CD4-positive, alpha-beta T cell treated with Interleukin-6 at 100 ng/mL for 8 hours (primary cell): ENCODE measurements around the gene ADARB2.
"Not testable (repeated sequence)": the region's sequence is repeated elsewhere in the genome, so short reads cannot be mapped to it uniquely, and the experiment has no call there.

Experiments used
- DNase-seq: peaks from one replicate; pipeline ENCODE4 v3.0.0-alpha.2; 2020; ENCODE audit warnings: mixed read lengths, low spot score

Gene ADARB2

DNA sequence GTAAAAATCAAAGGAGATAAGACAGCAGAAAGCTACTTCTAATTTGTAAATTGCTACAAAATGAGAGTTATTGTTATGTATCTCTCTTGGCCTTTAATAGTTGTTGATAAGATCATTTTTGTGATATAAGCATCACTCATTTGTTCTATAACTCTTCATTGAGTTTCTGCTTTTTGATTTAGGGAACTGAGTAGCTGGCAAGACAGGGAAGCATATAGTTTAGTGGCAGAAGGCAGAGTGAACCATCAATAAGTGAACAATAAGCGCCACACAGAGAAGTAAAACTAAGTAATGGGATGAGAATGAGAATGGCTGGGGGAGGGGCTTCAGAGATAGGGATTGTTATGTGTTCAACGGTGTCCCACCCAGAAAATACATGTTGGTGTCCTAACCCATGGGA, 245.4 kb downstream of the ADARB2 start:
- no peak for DNase-seq

DNA sequence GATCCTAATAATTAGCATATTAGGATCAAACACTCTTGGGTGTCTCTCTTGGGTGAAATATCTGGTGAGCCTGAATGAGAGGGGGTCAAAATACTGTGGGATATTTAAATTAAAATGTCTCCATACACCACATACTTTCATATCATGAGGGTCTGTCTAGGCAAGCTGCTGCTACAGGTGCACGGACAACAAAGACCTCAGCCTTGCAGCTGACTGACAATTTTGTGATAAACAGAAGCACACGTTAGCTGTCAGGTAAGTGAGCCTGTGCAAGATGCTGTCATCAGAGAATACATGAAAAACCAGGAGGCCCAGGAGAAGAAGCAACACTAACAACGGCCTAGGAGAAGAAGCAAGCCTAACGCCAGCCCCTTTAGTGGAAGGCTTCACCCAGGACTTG, 247.5 kb downstream of the ADARB2 start:
- DNase-seq, result no peak

DNA sequence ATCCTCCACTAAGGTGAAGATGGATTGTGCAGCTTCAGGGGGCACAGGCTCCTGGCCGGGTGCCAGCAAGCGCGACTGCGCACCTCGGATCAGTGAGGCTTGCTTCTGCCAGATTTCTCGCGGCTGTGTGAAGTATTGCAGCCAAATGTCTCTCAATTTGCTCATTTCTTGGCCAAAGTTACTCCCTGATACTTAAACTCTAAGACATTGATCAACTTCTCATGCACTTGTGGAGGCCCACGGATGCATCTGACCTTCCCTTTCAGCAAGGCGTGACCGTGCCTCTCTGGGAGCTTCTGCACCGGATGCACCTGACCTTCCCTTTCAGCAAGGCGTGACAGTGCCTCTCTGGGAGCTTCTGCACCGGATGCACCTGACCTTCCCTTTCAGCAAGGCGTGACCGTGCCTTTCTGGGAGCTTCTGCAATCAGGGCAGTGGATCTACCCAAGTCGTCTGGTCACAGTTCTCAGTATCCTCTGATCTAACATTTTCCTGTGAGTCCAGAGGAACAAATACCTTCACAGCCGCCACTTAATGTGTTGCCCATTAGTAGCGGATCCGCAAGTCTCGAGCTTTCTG, 248.3 kb downstream of the ADARB2 start:
- no peak for DNase-seq

DNA sequence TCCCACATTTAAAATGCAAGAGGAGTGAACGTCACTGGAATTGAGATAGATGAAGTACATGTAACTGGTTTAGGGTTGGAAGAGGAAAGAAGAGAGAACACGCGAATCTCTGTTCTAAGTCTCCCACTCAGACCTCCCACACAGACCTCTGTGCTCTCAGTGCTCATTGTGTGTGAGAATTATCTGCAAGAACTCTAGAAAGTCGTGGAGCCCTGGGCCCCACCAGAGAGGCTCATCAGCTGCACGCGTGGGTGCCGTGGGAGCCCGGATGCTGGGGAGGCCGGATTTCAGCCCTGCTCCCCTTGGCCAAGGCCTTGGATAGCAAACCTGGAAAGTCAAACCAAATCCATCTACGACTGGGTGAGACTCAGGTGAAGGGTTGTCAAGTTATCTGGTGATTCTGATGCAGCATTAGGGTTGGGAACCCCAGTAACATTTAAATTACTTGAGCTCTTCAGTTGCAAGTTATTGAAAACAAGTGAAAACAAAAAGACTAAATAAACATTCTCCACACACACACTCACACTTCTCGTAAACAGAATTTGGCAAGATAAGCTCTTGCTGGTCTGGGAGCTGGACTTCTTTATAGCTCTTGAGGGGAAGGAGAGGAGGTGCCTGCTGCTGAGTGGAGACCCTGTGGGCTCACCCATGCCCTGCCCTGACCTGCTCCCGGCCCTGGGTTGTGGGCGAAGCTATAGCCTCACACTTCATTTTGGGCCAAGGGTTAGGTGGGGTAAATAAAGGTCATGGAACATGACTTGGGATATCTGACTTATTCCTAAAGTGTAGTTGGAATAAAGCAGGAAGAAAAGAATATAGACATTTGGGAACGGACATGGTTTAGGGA, 250.3 kb downstream of the ADARB2 start:
- no peak for DNase-seq

DNA sequence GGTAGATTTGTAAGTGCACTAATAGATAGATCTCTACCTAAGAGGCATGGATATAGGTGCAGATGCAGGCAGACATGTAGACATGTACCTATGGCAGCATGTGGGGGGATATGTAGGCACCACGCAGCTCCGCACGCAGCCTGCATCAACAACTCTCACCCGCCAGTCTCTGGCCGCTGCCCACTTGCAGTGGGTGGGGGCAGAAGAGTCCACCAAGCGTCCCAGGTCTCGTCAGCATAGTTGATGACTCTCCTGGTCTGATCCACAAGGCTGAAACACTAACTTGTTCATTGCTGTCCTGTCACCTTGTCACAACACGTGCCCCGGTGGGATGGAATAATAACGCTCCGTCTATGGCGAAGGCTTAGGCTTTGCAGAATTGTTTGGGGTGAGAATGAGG, 252.0 kb downstream of the ADARB2 start:
- DNase-seq, result no peak

DNA sequence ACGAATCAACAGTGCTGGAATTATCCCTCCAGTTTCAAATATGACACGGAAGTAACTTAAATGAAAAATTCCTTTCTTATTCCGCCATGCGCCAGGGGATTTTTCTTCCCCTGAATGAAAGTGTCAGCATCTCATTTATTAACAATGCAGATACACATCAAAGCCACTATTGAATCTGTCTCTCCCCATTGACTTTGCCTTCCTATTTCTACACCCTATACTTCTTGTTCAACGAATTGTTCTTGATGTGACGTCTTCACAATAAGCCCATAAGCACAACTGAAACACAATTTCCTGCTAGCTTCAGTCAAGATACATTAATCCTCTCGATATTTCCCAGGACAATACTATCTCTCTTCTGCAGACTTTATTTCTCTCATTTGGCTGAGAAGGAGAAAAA, 253.5 kb downstream of the ADARB2 start:
- DNase-seq, result no peak

DNA sequence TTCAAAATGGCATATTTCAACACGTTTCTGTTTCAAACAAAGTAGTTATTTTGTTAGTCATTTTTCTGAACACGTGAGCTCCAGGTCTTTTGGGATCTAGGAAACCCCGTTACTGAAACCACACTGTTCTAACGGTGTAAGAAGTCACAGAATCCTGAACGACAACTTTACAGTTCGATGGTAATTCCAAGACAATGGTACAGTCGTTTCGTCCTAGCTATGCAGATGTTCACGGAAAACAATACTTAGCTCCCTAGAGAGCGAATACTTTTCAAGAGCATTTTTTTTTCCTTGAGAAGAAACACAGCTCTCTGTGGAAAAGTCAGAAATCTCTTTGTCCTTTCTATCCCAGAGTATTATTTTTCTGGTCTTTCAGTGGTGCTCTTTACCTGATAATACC, 254.1 kb downstream of the ADARB2 start:
- DNase-seq, result no peak

DNA sequence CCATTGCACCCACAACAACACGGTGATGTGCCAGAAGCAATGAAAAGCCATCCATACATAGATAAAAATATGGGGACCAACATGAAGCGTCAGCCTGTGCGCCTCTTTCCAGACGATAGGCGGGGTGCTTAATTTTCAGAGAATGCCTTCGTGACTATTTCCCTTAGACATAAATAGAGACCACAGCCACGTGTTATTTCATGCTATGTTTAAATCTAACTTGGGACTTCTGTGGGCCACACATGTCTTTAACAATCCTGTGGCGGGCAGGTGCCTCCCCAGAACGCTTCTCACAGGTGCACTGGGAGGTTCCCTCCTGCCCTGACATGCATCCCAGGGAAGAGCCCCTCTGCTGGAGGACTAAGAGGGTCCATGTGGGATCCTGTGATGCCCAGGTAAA, 259.7 kb downstream of the ADARB2 start:
- DNase-seq, result no peak

DNA sequence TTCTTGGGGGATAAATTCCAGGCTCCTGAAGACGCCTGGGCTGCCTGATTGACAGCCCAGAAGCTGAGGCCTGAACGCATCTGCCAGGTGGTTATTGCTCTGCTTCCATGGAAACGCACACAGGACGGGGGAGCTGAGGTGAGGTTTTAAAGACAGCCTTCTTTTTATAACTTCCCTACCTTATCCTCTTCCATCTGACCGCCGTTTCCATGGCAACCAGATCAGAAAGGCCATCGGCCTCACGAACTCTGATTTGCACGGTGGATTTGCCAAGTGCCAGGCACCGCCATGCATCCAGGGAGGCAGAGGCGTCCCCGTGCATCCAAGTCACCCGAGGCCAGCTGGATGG, 260.9 kb downstream of the ADARB2 start:
- DNase-seq, result no peak

DNA sequence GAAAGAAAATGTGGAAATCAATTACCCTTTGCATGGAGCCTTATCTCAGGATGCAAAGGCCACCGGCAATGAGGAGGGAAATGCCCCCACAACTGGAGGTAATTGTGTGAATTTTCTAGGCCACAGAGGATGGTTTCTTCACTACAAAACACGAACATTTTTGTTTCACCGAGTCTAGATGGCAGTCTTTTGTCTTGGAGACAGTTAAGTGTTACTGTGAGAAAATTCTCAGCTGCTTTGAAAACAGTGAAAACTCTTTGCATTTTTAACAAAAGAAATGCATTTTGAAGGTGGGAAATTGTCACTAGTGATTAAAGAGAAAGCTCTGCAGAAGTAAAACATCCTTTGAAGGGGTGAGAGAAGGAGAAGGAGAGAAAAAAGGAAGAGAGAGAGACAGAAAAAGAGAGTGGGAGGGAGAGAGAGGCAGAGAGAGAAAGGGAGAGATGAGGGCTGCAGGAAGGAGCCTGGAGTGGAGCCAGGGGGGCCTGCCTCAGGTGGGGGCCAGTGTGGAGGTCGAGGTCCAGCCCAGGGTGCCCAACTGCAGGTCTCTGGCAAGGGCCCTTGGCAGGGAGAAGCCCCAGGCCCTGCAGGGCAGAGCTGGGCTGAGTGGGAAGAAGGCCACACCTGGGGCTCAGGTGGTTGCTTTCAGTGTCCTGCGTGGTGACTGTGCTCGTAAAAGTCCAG, 261.4 kb downstream of the ADARB2 start:
- no peak for DNase-seq

DNA sequence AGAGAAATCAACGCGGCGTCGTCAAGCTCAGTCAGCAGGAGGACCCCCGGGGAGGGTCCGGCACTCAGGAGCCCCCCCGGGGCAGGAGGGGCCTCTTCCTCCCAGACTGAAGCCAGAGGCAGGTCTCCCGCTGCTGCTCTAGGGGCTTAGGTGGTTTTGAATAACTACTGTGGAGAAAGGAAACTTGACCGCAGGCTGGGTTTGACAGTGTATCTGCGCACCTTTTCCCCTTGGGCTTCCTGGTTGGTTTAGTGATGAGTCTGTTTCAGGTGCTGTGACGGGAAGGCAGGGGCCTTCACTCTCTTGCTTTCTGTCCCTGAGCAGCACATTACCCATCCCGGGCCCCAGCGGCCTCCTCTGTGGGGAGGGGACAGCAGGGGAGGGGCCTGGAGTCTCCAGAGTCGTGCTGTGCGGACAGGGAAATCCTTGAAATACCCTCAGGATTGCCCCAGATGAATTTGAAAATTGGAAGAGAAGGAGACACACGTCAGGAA, 262.2 kb downstream of the ADARB2 start:
- DNase-seq, result no peak

DNA sequence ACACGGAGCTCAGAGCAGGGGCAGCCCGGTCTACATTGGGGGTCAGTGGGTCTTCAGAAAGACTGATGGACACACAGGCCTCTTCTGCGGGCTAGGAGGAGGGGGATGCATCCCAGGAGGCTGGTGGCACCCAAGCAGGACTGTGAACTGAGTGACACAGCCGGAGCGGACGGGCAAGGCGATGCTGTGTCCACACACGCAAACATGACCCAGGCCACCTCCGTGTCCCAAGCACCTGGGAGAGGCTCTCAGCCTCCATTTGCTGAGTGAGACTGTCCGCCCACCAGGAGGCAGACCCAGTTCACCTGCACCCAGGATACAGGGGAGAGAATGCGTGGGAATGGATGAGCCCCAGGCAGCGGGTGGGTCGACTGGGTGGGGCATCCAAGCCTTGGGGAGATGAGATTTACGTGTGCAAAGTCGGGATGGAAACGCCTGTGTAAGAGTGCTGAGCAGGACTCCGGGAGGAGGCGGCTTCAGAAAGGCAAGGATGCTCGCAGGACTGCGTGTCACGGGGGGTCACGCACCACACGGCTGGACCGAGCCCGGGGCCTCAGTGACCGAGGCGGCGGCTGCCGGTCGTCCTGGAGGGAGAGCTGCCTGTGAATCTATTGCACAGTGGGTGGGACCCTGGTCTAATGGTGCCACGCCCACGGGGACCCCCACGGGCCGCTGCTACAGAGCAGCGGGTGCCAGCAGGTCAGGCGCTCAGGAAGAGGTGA, 262.8 kb downstream of the ADARB2 start:
- no peak for DNase-seq

DNA sequence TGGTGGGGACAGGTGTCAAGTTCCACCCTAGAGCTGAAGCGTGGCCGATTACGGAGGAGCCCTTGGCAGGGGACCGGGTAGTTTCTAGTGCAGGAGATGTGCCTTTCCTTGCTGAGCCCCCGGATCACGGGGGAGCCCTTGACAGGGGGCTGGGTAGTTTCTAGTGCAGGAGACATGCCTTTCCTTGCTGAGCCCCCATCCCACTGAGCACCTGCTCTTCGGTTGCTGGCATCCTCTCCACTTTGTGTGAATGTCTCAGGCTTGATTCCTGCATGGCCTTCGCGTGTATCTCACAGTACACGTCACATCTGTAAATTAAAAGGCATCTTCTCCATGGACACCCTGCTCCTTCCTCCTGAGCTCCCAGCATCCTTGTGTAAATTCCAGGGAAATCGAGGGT, 263.5 kb downstream of the ADARB2 start:
- DNase-seq, result no peak

DNA sequence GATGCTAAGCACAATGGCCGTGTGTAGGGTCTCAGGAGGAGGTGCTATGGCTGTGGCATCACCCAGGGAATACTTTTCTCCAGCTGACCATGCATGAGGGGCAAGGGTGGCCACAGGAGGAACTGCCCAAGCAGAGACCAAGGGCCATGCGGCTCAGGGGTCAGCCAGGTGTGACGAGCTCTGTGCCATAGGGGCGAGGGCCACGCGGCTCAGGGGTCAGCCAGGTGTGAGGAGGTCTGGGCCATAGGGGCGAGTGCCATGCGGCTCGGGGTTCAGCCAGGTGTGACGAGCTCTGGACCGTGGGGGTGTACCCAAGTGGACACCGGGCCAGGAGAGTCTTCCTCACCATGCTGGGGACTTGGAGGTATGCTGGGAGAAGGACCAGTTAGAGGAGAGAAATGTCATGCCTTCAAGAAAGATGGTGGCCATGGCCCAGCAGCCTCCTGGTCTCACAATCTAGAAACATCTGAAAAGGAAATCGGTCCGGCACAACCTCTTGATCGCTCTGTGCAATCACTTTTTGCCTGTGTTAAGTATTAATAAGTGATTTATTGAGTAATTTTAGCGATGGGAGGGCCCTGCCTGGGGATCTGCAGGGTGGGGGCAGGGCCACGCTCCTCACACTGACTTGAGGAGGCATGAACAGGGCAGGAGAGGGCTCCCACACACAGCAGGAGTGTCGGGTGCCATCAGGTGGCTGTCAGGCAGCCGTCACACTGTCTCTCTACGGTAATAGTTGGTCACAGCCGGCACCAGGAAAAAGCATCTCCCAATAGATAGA, 265.0 kb downstream of the ADARB2 start:
- DNase-seq, result no peak

DNA sequence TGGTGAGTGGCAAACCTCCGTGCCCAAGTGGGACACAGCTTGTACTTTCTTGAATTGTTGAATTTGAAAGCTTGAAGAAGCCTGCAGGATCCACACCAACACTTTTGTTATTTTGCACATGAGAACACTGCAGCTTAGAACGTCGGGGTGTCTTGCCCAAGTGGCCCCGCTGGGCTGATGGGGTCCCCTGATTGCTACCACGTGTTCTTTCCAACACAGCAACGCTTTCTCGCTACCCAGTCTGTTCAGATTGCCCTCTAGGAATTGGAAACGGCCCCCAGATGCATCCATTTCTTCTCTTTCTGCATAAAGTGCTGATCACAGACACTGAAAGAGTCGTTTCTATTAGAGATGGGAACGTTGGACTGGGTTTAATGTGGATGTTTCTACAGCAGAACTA, 268.5 kb downstream of the ADARB2 start:
- DNase-seq, result no peak

DNA sequence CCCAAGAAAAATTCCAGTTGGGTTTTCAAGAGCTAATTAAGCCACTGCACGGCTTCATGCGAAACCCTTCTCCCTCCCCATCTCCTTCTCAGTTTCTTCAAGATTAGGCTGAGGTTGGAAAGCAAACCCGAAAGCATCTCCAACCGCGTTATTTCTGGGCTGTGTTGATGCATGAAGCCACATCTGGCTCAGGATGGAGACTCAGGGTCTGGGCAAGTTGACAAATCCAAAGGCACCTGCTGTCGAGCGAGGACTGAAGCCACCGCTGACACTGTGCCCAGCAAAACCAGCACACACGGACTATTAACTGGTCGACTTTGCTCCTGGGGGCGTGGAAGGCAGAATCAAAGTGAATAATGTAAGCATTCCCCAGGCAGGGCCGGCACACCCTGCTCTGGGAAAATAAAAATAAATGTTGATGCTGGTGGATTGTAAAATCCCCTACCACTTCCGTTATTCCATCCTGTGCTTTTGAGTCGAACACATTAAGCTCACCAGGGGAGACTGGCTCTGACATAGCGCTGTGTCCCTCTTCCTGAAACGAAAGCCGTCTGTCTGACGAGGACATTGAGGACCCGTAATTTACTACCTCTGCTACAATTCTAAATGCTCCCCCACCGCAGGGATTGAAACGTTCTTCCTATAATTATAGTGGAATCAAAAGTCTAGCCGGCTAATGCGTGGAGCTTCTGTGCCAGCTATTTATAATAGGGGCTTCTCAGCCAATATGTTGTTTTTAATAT, 269.8 kb downstream of the ADARB2 start:
- no peak for DNase-seq

DNA sequence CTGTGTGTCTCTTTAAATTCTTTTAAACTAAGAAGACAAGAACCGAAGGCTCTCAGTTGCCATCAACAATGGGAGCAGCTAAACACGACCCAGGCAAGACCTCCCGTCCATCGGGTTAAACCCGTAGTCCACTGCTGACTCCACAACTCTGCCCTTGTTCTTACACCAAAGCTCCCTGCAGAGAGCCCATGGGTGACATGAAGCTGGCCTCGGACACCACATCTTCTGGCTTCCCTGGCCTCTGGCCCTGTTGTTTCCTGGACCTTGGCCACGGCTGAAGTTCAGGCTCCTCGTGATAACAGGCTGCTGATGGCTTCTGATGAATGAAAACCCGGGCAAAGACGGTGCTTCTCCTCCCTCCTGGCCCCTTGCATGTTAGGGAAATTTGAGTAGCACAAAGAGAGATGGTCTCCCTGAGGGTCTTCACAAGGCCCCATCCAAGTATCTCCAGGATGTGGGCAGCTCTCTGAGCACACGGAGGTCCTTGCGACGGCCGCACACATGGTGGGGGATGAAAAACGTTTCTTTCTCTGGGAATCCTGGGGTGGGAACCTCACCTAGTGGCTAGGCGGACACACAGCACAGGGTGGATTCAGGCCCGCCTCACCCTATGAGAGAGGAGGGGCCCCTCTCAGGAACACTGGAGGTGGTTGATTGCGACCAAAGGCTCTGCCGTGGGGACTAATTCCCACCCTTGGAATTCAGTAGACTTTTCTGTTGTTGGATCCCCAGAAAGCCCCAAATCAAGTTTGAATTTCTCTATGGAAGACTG, 271.1 kb downstream of the ADARB2 start:
- DNase-seq, result no peak

DNA sequence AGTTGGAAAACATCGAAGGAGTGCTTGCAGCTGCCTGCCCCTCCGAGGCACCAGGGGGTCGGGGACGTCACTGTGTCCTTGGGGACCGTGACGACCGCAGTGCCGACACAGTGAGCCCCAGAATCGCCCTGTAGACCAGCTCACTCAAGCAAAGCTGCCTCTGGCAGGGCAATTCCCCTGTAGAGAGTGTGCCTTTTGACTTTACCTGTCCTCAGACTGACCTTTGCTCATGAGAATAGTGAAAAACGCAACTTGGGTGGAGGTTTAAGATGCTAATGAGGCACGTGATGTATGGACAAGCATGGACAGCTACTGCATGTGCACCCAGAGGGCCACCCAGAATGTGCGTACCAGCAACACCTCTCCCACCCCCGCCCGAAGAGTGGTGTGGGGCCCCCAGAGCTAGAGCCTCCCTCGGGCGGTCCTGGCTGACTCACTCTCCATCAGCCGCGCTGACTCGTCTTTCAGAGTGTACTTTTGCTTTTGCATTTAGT, 271.9 kb downstream of the ADARB2 start:
- DNase-seq, result no peak

DNA sequence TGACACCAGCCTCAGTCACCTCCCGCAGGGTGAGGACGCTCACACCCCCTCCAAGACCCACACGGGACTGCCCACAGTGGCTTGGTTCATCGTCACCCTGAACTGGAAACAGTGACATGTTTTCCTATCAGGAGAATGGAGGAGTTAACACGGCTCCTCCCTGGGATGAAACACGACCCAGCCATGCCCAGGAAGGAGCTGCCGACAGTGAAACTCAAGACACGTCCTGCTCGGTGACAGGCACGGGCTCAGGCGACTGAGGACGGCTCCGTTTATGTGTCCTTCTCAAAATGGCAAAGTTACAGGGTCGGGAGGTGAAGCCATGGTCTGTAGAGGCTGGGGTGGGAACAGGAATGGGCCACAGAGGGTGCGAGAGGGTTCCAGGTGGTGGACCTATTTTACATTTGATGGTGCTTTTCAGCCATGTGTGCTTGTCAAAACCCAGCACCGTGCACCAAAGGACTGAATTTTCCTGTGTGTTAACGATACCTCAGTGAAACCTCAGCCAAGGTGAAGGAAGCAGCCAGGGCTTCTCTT, 272.4 kb downstream of the ADARB2 start:
- no peak for DNase-seq

DNA sequence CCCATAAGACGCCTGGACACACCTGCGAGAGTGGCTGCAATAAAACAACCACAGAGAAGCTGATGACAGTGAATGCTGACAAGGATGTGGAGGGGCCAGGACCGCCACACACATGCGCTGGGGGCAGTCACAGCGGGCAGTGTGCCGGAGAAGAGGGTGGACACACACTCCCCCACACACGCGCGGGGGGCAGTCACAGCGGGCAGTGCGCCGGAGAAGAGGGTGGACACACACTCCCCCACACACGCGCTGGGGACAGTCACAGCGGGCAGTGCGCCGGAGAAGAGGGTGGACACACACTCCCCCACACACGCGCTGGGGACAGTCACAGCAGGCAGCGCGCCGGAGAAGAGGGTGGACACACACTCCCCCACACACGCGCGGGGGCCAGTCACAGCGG, 273.4 kb downstream of the ADARB2 start:
- DNase-seq, result not testable (repeated sequence)
